Pancreas (tissue), 10 donors: Measurements from ENCODE around the gene PFDN1. TPM values are rescaled to one million over a fixed set of nuclear protein-coding genes. Genes with fewer than 3 reads are reported as not detected.
A peak's percentile ranks its signal among the peaks of the same experiment; 100 is the strongest.

Experiments used
- ATAC-seq, 4 donors: fragments of 200-7000 bp; cut with Tn5 transposase; one replicate each; pipeline versions ENCODE4 v1.8.0 to v1.9.1; 2020; ENCODE audit warnings: mild to moderate bottlenecking in 4 of 4, moderate library complexity in 4 of 4
- DNase-seq, 6 donors: peaks; one replicate each; pipeline ENCODE4 v3.0.0-alpha.2; 2020
- FAIRE-seq: peaks from 2 replicates; lab custom pipeline; 2012; peaks lifted over from hg19 to GRCh38; lab: Jason Lieb, UNC
- H3K27ac ChIP-seq, 4 donors: fragments of 200-600 bp; sonication (generic); 1 replicate in 3 of 4; 2 replicates in 1 of 4; pipeline versions ENCODE4 v1.5.0 to v1.8.0; 2020
- H3K27me3 ChIP-seq, 4 donors: fragments of 200-600 bp; one replicate each; pipeline ENCODE4 v1.8.0; 2021
- H3K36me3 ChIP-seq, 3 donors: fragments of 200-600 bp; sonication (generic) in 1 of 3; one replicate each; pipeline versions ENCODE4 v1.5.0 to v1.8.0; 2020 to 2021
- H3K4me1 ChIP-seq, 3 donors: fragments of 200-600 bp; one replicate each; pipeline ENCODE4 v1.8.0; 2021
- H3K4me3 ChIP-seq, 4 donors: fragments of 200-600 bp; sonication (generic) in 2 of 4; one replicate each; pipeline versions ENCODE4 v1.5.0 to v1.8.0; 2020 to 2021
- H3K9me3 ChIP-seq, 4 donors: fragments of 200-600 bp; one replicate each; pipeline ENCODE4 v1.8.0; 2021
- CTCF ChIP-seq, 4 donors: fragments of 200-600 bp; sonication (generic) in 3 of 4; IDR thresholded peaks; one replicate each; pipeline versions ENCODE4 v1.5.0 to v1.8.0; 2021; ENCODE audit warnings: antibody characterized with exemption in 4 of 4
- WGBS, 2 donors: extraction: QIAGEN DNeasy Blood & Tissue Kit; methylation state at CpG; one replicate each; pipeline ENCODE4 v1.1.7; 2013; 5-methylcytosine and 5-hydroxymethylcytosine counted together
- intact Hi-C, 3 donors: fragments of 100-400 bp; cut with DNase I; formaldehyde crosslinking; loops; one replicate each; pipeline versions ENCODE4 v1.11.1 to v1.14.2; 2022
- polyA plus RNA-seq, 2 donors: library from polyadenylated mRNA; stranded (reverse); fragments of 200-250 nt; gene quantifications; one replicate each; pipeline ENCODE4 v1.2.3, GENCODE V29; 2013
- total RNA-seq, 6 donors: library from RNA; stranded (reverse); fragmentation: NEBNext Ultra II Directional in 4 of 6; extraction: Animal tissue kit (Norgen Biotek cat#: 25700) in 4 of 6; gene quantifications; one replicate each; pipeline versions ENCODE4 v1.2.1 to v1.2.4, GENCODE V29; 2021 to 2023
- donor health status: healthy with polysubstance abuse.
- donor health status: DM: no; HTN: no; CAD: no; lungs with moderate emphysema.
- donor health status: DM: no; HTN: no; CAD: no.
- donor health status: control.
- donor health status: control.
- donor health status: Bipolar disorder and iron deficiency.
- donor health status: DM: yes; HTN: yes; CAD: no.
- donor health status: DM: no; HTN: no; CAD: no.
- donor health status: DM: no; HTN: no; CAD: no.
- donor health status: DM: yes; HTN: yes; CAD: no.

PFDN1 gene
- total and polyA plus RNA-seq, 8 donors, result 10.5 to 43.9 (median 17.5) TPM

GRCh38 chr5:140251527-140251973 is 51.4 kb downstream of the PFDN1 start:
- Histone ChIP-seq H3K4me3 (no peak overlapping the region), H3K27me3 (no peaks in the 10 kb centered on the region), H3K9me3 (no peaks in the 10 kb centered on the region), H3K36me3 (peaks cover 0 to 4% (median 0%) of the 10 kb centered on the region in 3 donors), H3K27ac (no peak overlapping the region), H3K4me1 (peaks cover 0 to 5% (median 0%) of the 10 kb centered on the region in 3 donors)
- FAIRE-seq (no peak), DNase-seq (no peak), ATAC-seq (peak in 2 of 4 donors; percentile 44 to 56)
- no peak for TF ChIP-seq CTCF (IDR thresholded peaks at IDR 0.05)
- intact Hi-C loops, result no loop called here
- WGBS, 2 donors, result 85 to 88% methylated on average over 5 of the region's 5 CpGs

GRCh38 chr5:140250386-140250785 is 52.5 kb downstream of the PFDN1 start:
- intact Hi-C loops, result no loop called here
- DNase-seq, result no peak
- H3K27me3 ChIP-seq, result no peaks in the 10 kb centered on the region
- peaks cover 0 to 4% (median 0%) of the 10 kb centered on the region in 3 donors for H3K36me3 ChIP-seq
- no peaks in the 10 kb centered on the region for H3K9me3 ChIP-seq
- no peak for ATAC-seq
- TF ChIP-seq CTCF (IDR thresholded peaks at IDR 0.05), result no peak
- 70 to 71% methylated on average over 6 of the region's 6 CpGs for WGBS, 2 donors
- peaks cover 0 to 5% (median 0%) of the 10 kb centered on the region in 3 donors for H3K4me1 ChIP-seq
- no peak overlapping the region for H3K4me3 ChIP-seq
- FAIRE-seq, result no peak
- H3K27ac ChIP-seq, result no peak overlapping the region

GRCh38 chr5:140249536-140249935 is 53.4 kb downstream of the PFDN1 start:
- WGBS, 2 donors, result 77 to 87% methylated on average over 5 of the region's 5 CpGs
- Histone ChIP-seq H3K27me3 (no peaks in the 10 kb centered on the region), H3K36me3 (peaks cover 0 to 9% (median 0%) of the 10 kb centered on the region in 3 donors), H3K4me3 (no peak overlapping the region), H3K4me1 (peaks cover 0 to 5% (median 4%) of the 10 kb centered on the region in 3 donors), H3K27ac (no peak overlapping the region), H3K9me3 (no peaks in the 10 kb centered on the region)
- TF ChIP-seq CTCF (IDR thresholded peaks at IDR 0.05), result no peak
- no peak for ATAC-seq
- intact Hi-C loops, result loop anchor here in 1 of 3 donors (5.0 kb wide), 1 partner anchor 103 kb away; no protein-coding TSS in a partner anchor
- no peak for DNase-seq
- FAIRE-seq, result no peak

GRCh38 chr5:140248414-140248813 is 54.5 kb downstream of the PFDN1 start:
- no peaks in the 10 kb centered on the region for H3K27me3 ChIP-seq
- no peak overlapping the region for H3K27ac ChIP-seq
- peaks cover 0 to 9% (median 0%) of the 10 kb centered on the region in 3 donors for H3K36me3 ChIP-seq
- H3K4me1 ChIP-seq, result peaks cover 2 to 8% (median 7%) of the 10 kb centered on the region in 3 donors
- intact Hi-C loops, result loop anchor here in 1 of 3 donors (5.0 kb wide), 1 partner anchor 104 kb away; no protein-coding TSS in a partner anchor
- ATAC-seq (no peak), FAIRE-seq (no peak), DNase-seq (no peak)
- 82 to 98% methylated on average over 3 of the region's 3 CpGs for WGBS, 2 donors
- H3K4me3 ChIP-seq, result no peak overlapping the region
- no peak for TF ChIP-seq CTCF (IDR thresholded peaks at IDR 0.05)
- H3K9me3 ChIP-seq, result no peaks in the 10 kb centered on the region
